ENCODE results near the gene HIC1. TPM values are rescaled to one million over a fixed set of nuclear protein-coding genes. Genes with fewer than 3 reads are reported as not detected.
"Not testable (repeated sequence)": the region's sequence is repeated elsewhere in the genome, so short reads cannot be mapped to it uniquely, and the experiment has no call there.

Gene HIC1
- total RNA-seq, 1 donor from 2014 or later: 0.72 TPM

GRCh38 chr17:2012499-2012898, 42.4 kb upstream of the HIC1 start:
- no peak for DNase-seq (ENCODE audit: low spot score)
- TF ChIP-seq CTCF (IDR thresholded peaks at IDR 0.05; ENCODE audit: unreplicated experiment): no peak
- Mint-ChIP-seq H3K36me3 (ENCODE audit: low read depth, unreplicated experiment) (peaks cover 6% of the 10 kb centered on the region), H3K4me3 (ENCODE audit: unreplicated experiment) (no peak overlapping the region), H3K27ac (ENCODE audit: unreplicated experiment) (no peak overlapping the region), H3K27me3 (ENCODE audit: unreplicated experiment) (peaks cover 10% of the 10 kb centered on the region), H3K4me1 (ENCODE audit: unreplicated experiment) (no peaks in the 10 kb centered on the region), H3K9me3 (ENCODE audit: unreplicated experiment) (no peaks in the 10 kb centered on the region)

GRCh38 chr17:2013220-2013993, 41.5 kb upstream of the HIC1 start:
- H3K4me3 Mint-ChIP-seq (ENCODE audit: unreplicated experiment); H3K4me1 Mint-ChIP-seq (ENCODE audit: unreplicated experiment); H3K36me3 Mint-ChIP-seq (ENCODE audit: low read depth, unreplicated experiment); H3K9me3 Mint-ChIP-seq (ENCODE audit: unreplicated experiment); DNase-seq (ENCODE audit: low spot score); H3K27ac Mint-ChIP-seq (ENCODE audit: unreplicated experiment): not testable (repeated sequence)
- H3K27me3 Mint-ChIP-seq (ENCODE audit: unreplicated experiment): peaks cover 17% of the 10 kb centered on the region

GRCh38 chr17:2013994-2014317, 40.9 kb upstream of the HIC1 start:
- TF ChIP-seq CTCF (IDR thresholded peaks at IDR 0.05; ENCODE audit: unreplicated experiment): no peak
- H3K9me3 Mint-ChIP-seq (ENCODE audit: unreplicated experiment): no peaks in the 10 kb centered on the region
- no peak for DNase-seq (ENCODE audit: low spot score)
- H3K4me1 Mint-ChIP-seq (ENCODE audit: unreplicated experiment): no peaks in the 10 kb centered on the region
- peaks cover 6% of the 10 kb centered on the region for H3K36me3 Mint-ChIP-seq (ENCODE audit: low read depth, unreplicated experiment)
- H3K27ac Mint-ChIP-seq (ENCODE audit: unreplicated experiment): no peak overlapping the region
- no peak overlapping the region for H3K4me3 Mint-ChIP-seq (ENCODE audit: unreplicated experiment)
- peaks cover 19% of the 10 kb centered on the region for H3K27me3 Mint-ChIP-seq (ENCODE audit: unreplicated experiment)

GRCh38 chr17:2015314-2015713, 39.6 kb upstream of the HIC1 start:
- H3K4me3 Mint-ChIP-seq (ENCODE audit: unreplicated experiment): no peak overlapping the region
- H3K36me3 Mint-ChIP-seq (ENCODE audit: low read depth, unreplicated experiment): peaks cover 6% of the 10 kb centered on the region
- H3K27me3 Mint-ChIP-seq (ENCODE audit: unreplicated experiment): peaks cover 25% of the 10 kb centered on the region
- no peak for TF ChIP-seq CTCF (IDR thresholded peaks at IDR 0.05; ENCODE audit: unreplicated experiment)
- no peaks in the 10 kb centered on the region for H3K9me3 Mint-ChIP-seq (ENCODE audit: unreplicated experiment)
- H3K4me1 Mint-ChIP-seq (ENCODE audit: unreplicated experiment): peaks cover 8% of the 10 kb centered on the region
- H3K27ac Mint-ChIP-seq (ENCODE audit: unreplicated experiment): no peak overlapping the region
- DNase-seq (ENCODE audit: low spot score): no peak

GRCh38 chr17:2016494-2016893, 38.4 kb upstream of the HIC1 start:
- H3K4me1 Mint-ChIP-seq (ENCODE audit: unreplicated experiment): peaks cover 12% of the 10 kb centered on the region
- DNase-seq (ENCODE audit: low spot score): no peak
- H3K4me3 Mint-ChIP-seq (ENCODE audit: unreplicated experiment): no peak overlapping the region
- no peak overlapping the region for H3K27ac Mint-ChIP-seq (ENCODE audit: unreplicated experiment)
- peaks cover 6% of the 10 kb centered on the region for H3K36me3 Mint-ChIP-seq (ENCODE audit: low read depth, unreplicated experiment)
- TF ChIP-seq CTCF (IDR thresholded peaks at IDR 0.05; ENCODE audit: unreplicated experiment): no peak
- peaks cover 27% of the 10 kb centered on the region for H3K27me3 Mint-ChIP-seq (ENCODE audit: unreplicated experiment)
- no peaks in the 10 kb centered on the region for H3K9me3 Mint-ChIP-seq (ENCODE audit: unreplicated experiment)
